ENCODE results near the gene CDC26. TPM values are rescaled to one million over a fixed set of nuclear protein-coding genes. Genes with fewer than 3 reads are reported as not detected.

Gene CDC26
- total RNA-seq, 2 donors from 2014 or later: 47.0 to 47.9 TPM

Other genes starting within 250 kb of the CDC26 start
- 1 to 10 TPM; 1.6 to 3.2 TPM for gene ZFP37, start 218.8 kb downstream of the CDC26 start, total RNA-seq
- gene SLC31A2, start 124.6 kb downstream of the CDC26 start, total RNA-seq: 10 to 100 TPM in 1 of 2 donors, 1 to 10 TPM in 1; 4.7 to 10.9 TPM
- 10 to 100 TPM; 41.2 to 41.5 TPM for gene FKBP15, start 54.3 kb downstream of the CDC26 start, total RNA-seq
- gene SLC31A1, start 54.0 kb downstream of the CDC26 start, total RNA-seq: 10 to 100 TPM; 13.1 to 17.3 TPM
- gene PRPF4, start 86 bp upstream of the CDC26 start, total RNA-seq: 10 to 100 TPM; 41.3 to 51.1 TPM
- gene RNF183, start 27.8 kb upstream of the CDC26 start, total RNA-seq: 10 to 100 TPM in 1 of 2 donors, 1 to 10 TPM in 1; 1.9 to 10.9 TPM
- 1 to 10 TPM; 1.6 to 2.2 TPM for gene WDR31, start 64.7 kb upstream of the CDC26 start, total RNA-seq
- 10 to 100 TPM in 1 of 2 donors, 1 to 10 TPM in 1; 3.2 to 25.9 TPM for gene BSPRY, start 74.0 kb upstream of the CDC26 start, total RNA-seq
- 10 to 100 TPM; 15.2 to 19.4 TPM for gene HDHD3, start 101.4 kb upstream of the CDC26 start, total RNA-seq
- gene ALAD, start 125.7 kb upstream of the CDC26 start, total RNA-seq: 10 to 100 TPM; 24.8 to 30.5 TPM
- gene POLE3, start 135.1 kb upstream of the CDC26 start, total RNA-seq: 10 to 100 TPM; 35.5 to 85.2 TPM
- under 1 TPM; 0.69 to 0.76 TPM for gene C9orf43, start 135.2 kb upstream of the CDC26 start, total RNA-seq
- 10 to 100 TPM; 23.0 to 85.8 TPM for gene RGS3, start 188.2 kb upstream of the CDC26 start, total RNA-seq

Measured in activated T-helper 17 cell treated with anti-CD3 and anti-CD28 coated beads, Interleukin-2, amount 50 U/mL, for 72 hours (primary cell).